ENCODE measurements around the gene NDEL1.

Gene NDEL1

DNA sequence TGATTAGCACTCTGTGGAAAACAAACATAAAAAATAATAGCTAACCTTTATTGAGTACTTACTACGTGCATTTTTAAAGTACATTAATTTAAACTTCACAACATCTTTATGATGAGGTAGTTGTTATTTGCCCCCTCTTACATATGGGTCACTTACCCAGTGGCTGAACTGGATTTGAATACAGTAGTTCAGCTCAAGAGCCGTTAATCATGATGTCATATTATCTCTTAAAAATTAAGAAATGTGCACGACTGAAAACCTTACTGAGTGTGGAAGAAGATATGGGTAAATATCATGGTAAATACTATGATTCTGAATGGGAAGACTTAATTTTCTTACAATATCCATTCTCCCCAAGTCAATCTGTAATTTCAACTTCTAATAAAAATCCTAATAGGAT, 17.6 kb downstream of the NDEL1 start:
- TF ChIP-seq TEAD4 (IDR thresholded peaks at IDR 0.05): no peak
- no peak for TF ChIP-seq NFIC (IDR thresholded peaks at IDR 0.05)
- no peak for TF ChIP-seq YY1 (IDR thresholded peaks at IDR 0.05; ENCODE audit: low read depth)
- no peak for TF ChIP-seq FOXM1 (IDR thresholded peaks at IDR 0.05; ENCODE audit: borderline replicate concordance, low read depth)
- no peak for TF ChIP-seq EP300 (IDR thresholded peaks at IDR 0.05; ENCODE audit: borderline replicate concordance)
- no peak for TF ChIP-seq RAD21 (IDR thresholded peaks at IDR 0.05; ENCODE audit: low read depth)
- TF ChIP-seq CREB1 (IDR thresholded peaks at IDR 0.05; ENCODE audit: low read depth): no peak
- TF ChIP-seq TAF1 (IDR thresholded peaks at IDR 0.05; ENCODE audit: low read depth): no peak
- TF ChIP-seq, protein P1, sequence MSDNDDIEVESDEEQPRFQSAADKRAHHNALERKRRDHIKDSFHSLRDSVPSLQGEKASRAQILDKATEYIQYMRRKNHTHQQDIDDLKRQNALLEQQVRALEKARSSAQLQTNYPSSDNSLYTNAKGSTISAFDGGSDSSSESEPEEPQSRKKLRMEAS (IDR thresholded peaks at IDR 0.05): no peak
- TF ChIP-seq TCF12 (IDR thresholded peaks at IDR 0.05; ENCODE audit: low read depth): no peak
- TF ChIP-seq ZBTB7A (IDR thresholded peaks at IDR 0.05; ENCODE audit: low read depth): no peak
- TF ChIP-seq, protein P2, sequence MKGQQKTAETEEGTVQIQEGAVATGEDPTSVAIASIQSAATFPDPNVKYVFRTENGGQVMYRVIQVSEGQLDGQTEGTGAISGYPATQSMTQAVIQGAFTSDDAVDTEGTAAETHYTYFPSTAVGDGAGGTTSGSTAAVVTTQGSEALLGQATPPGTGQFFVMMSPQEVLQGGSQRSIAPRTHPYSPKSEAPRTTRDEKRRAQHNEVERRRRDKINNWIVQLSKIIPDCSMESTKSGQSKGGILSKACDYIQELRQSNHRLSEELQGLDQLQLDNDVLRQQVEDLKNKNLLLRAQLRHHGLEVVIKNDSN (IDR thresholded peaks at IDR 0.05): no peak
- TF ChIP-seq, protein P3, sequence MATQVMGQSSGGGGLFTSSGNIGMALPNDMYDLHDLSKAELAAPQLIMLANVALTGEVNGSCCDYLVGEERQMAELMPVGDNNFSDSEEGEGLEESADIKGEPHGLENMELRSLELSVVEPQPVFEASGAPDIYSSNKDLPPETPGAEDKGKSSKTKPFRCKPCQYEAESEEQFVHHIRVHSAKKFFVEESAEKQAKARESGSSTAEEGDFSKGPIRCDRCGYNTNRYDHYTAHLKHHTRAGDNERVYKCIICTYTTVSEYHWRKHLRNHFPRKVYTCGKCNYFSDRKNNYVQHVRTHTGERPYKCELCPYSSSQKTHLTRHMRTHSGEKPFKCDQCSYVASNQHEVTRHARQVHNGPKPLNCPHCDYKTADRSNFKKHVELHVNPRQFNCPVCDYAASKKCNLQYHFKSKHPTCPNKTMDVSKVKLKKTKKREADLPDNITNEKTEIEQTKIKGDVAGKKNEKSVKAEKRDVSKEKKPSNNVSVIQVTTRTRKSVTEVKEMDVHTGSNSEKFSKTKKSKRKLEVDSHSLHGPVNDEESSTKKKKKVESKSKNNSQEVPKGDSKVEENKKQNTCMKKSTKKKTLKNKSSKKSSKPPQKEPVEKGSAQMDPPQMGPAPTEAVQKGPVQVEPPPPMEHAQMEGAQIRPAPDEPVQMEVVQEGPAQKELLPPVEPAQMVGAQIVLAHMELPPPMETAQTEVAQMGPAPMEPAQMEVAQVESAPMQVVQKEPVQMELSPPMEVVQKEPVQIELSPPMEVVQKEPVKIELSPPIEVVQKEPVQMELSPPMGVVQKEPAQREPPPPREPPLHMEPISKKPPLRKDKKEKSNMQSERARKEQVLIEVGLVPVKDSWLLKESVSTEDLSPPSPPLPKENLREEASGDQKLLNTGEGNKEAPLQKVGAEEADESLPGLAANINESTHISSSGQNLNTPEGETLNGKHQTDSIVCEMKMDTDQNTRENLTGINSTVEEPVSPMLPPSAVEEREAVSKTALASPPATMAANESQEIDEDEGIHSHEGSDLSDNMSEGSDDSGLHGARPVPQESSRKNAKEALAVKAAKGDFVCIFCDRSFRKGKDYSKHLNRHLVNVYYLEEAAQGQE (IDR thresholded peaks at IDR 0.05; ENCODE audit: low read depth): no peak
- no peak for TF ChIP-seq CEBPB (IDR thresholded peaks at IDR 0.05)
- no peak for TF ChIP-seq EGR1 (IDR thresholded peaks at IDR 0.05)

DNA sequence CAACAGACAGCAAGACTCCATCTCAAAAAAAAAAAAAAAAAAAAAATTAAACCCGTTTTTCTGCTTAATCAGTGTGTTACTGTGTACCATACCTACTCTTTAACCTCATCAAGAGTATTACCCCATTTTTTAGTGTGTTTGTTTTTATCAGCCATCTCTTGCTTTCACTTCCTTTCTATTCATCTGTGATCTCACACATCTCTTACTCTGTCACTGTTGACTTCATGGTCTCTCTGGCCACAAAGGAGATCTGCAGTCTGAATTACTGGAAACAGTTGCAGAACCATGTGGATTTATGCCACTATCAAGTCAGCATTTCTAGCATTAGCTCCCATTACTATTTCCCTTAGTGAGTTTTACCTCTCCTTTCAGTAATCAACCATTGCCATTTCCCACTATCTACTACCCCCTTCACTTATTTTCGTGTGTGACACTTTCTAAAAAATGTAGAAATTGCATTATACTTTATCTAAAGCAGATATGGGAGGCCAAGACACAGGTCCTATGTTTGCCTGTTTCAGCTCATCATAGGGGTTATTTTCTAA, 20.1 kb downstream of the NDEL1 start:
- TF ChIP-seq TEAD4 (IDR thresholded peaks at IDR 0.05): no peak
- TF ChIP-seq ZBTB7A (IDR thresholded peaks at IDR 0.05; ENCODE audit: low read depth): no peak
- no peak for TF ChIP-seq TAF1 (IDR thresholded peaks at IDR 0.05; ENCODE audit: low read depth)
- TF ChIP-seq, protein P3 (IDR thresholded peaks at IDR 0.05; ENCODE audit: low read depth): no peak
- TF ChIP-seq FOXM1 (IDR thresholded peaks at IDR 0.05; ENCODE audit: borderline replicate concordance, low read depth): no peak
- no peak for TF ChIP-seq CREB1 (IDR thresholded peaks at IDR 0.05; ENCODE audit: low read depth)
- TF ChIP-seq NFIC (IDR thresholded peaks at IDR 0.05): no peak
- no peak for TF ChIP-seq EGR1 (IDR thresholded peaks at IDR 0.05)
- TF ChIP-seq, protein P1 (IDR thresholded peaks at IDR 0.05): no peak
- no peak for TF ChIP-seq YY1 (IDR thresholded peaks at IDR 0.05; ENCODE audit: low read depth)
- no peak for TF ChIP-seq TCF12 (IDR thresholded peaks at IDR 0.05; ENCODE audit: low read depth)
- TF ChIP-seq, protein P2 (IDR thresholded peaks at IDR 0.05): no peak
- no peak for TF ChIP-seq CEBPB (IDR thresholded peaks at IDR 0.05)
- TF ChIP-seq RAD21 (IDR thresholded peaks at IDR 0.05; ENCODE audit: low read depth): no peak

DNA sequence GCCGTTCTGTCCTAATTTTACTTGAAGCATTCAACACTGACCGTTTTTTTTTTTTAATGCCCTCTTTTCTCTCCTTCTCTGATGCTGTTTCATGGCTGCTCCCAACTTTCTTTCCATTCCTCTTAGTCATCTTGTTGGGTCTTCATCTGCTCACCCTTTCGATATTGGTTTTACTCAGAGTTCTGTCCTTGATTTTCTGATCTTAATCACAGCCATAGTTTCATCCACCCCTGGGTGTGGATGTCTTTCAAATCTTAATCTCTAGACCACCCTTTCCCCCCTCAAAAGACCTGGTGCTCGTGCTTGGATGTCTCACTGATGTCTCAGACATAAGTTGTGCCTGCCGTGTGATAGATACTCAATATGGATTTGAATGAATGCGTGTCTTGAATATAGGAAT, 22.4 kb downstream of the NDEL1 start:
- TF ChIP-seq, protein P3 (IDR thresholded peaks at IDR 0.05; ENCODE audit: low read depth): no peak
- TF ChIP-seq CREB1 (IDR thresholded peaks at IDR 0.05; ENCODE audit: low read depth): no peak
- no peak for TF ChIP-seq RAD21 (IDR thresholded peaks at IDR 0.05; ENCODE audit: low read depth)
- no peak for TF ChIP-seq YY1 (IDR thresholded peaks at IDR 0.05; ENCODE audit: low read depth)
- TF ChIP-seq FOXM1 (IDR thresholded peaks at IDR 0.05; ENCODE audit: borderline replicate concordance, low read depth): no peak
- TF ChIP-seq, protein P2 (IDR thresholded peaks at IDR 0.05): no peak

DNA sequence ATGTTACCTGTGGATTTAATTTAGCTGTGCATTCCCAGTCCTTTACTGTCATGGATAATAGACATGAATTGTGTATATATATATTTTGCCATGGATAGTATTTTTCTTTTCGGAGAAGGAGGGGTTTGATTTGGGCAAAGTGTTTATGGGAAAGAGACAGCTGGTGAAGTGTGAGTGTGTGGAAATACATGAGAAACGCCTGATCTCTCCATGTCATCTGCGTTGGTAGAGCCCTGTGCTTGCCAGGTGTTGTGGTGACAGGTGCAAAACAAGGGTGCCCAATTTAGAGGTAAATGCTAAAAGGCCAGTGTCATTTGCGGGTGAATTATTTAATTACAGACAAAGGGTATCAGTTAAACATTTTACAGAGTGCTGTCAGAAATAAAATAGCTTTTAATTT, 23.4 kb downstream of the NDEL1 start:
- TF ChIP-seq TAF1 (IDR thresholded peaks at IDR 0.05; ENCODE audit: low read depth) (no peak), TEAD4 (IDR thresholded peaks at IDR 0.05) (no peak), RAD21 (IDR thresholded peaks at IDR 0.05; ENCODE audit: low read depth) (no peak), EP300 (IDR thresholded peaks at IDR 0.05; ENCODE audit: borderline replicate concordance) (no peak), YY1 (IDR thresholded peaks at IDR 0.05; ENCODE audit: low read depth) (no peak), TCF12 (IDR thresholded peaks at IDR 0.05; ENCODE audit: low read depth) (no peak), CREB1 (IDR thresholded peaks at IDR 0.05; ENCODE audit: low read depth) (no peak)
- TF ChIP-seq, protein P3 (IDR thresholded peaks at IDR 0.05; ENCODE audit: low read depth): no peak

All from Ishikawa (cell line).